Upper lobe of left lung (tissue), 4 donors: ENCODE results near the gene SERPINE3.

Source experiments
- CTCF ChIP-seq, 6 experiments: fragments of 450-650 bp in 4 of 6; fragments of 200-600 bp in 2 of 6; sonication (generic) in 2 of 6; IDR thresholded peaks; one replicate each; pipeline ENCODE4 v1.5.1; 2016 to 2019; ENCODE audit warnings: antibody characterized with exemption in 6 of 6
- POLR2AphosphoS5 ChIP-seq, 2 donors: sonication (generic); formaldehyde crosslinking; IDR thresholded peaks; one replicate each; pipeline ENCODE4 v1.5.1; 2017; ENCODE audit warnings: antibody characterized with exemption in 2 of 2

GRCh38 chr13:51305271-51305967, 34.1 kb upstream of the SERPINE3 start:
- TF ChIP-seq CTCF (IDR thresholded peaks at IDR 0.05) (no peak), POLR2AphosphoS5 (IDR thresholded peaks at IDR 0.05) (no peak)
